Kidney tubule cell (primary cell): ENCODE results near the gene GNG4.
"Not testable (repeated sequence)": the region's sequence is repeated elsewhere in the genome, so short reads cannot be mapped to it uniquely, and the experiment has no call there.

Experiments used
- DNase-seq: peaks from one replicate; pipeline ENCODE4 v3.0.0-alpha.2; 2018; ENCODE audit warnings: low spot score

The GNG4 gene

DNA sequence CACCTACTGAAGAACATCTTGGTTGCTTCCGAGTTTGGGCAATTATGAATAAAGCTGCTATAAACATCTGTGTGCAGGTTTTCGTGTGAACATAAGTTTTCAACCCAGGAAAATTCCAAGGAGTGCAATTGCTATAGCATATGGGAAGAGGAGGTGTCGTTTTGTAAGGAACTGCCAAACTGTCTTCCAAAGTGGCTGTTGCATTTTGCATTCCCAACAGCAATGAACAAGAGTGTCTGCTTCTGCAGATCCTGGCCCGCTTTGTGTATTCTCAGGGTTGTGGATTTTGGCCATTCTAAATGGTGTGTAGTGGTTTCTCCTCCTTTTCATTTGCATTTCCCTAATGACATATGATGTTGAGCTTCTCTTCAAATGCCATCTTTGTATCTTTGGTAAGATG, 23.8 kb downstream of the GNG4 start:
- no peak for DNase-seq

DNA sequence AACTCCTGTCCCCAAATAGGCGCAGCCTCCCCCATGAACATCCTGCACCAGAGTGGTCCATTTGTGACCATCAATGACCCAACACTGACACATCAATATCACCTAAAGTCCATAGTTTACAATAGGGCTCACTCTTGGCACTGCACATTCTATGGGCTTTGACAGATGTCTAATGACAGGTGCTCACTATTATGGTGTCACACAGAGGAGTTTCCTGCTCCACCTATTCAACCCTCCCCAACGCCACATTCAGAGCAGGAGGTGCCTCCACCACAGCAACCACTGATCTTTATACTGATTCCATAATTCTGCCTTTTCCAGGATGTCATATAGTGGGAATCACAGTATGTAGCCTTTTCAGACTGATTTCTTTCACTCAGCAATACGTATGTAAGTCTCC, 24.2 kb downstream of the GNG4 start:
- DNase-seq = no peak

- DNase-seq = peak; percentile 44
These were observed 24.8 kb downstream of the GNG4 start for GRCh38 chr1:235624721-235625333.

GRCh38 chr1:235622936-235623779, 26.4 kb downstream of the GNG4 start:
- DNase-seq = no peak

- not testable (repeated sequence) for DNase-seq
These were observed 30.4 kb downstream of the GNG4 start for GRCh38 chr1:235619149-235619548.

DNA sequence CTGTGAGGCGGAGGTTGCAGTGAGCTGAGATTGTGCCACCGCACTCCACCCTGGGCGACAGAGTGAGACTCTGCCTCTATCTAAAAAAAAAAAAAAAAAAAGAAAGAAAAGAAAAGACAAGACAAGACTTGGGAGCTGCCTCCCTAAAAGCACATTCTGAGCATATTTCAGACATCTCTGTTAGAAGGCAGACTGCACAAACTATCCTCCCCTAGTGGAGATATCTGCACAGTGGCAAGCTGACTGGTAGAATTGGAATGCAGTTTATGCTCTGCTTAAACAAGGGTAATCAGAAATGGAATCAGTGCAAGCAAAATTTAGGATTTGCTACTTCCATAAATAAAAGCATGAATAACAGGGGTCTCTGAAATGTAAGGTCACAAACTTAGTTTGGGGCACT, 31.8 kb downstream of the GNG4 start:
- peak; percentile 17 for DNase-seq

GRCh38 chr1:235617140-235617539, 32.4 kb downstream of the GNG4 start:
- no peak for DNase-seq

DNA sequence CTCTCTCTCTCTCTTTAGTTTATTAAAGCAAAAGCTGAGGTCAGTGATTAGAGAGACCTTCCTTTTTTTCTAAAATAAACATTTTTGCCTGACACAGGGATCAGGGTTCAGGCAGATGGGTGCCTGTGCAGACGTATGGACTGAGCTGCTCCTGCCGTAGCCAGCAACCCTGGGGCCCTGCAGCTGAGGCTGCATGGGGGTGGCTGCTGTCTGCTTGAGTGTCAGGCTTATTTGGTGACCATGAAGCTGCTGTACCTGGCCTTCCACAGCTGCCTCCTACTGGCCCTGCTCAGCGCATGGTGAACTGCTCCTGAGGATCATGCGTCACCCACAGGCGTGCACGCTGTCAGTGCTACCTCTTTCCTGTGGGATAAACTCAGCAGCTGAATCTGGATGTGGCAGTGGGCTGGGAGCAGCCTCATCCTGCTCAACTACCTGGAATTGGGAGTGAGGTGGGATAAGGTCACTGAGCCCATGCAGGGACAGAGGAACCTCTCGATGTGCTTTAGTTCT, 35.1 kb downstream of the GNG4 start:
- DNase-seq = no peak

DNA sequence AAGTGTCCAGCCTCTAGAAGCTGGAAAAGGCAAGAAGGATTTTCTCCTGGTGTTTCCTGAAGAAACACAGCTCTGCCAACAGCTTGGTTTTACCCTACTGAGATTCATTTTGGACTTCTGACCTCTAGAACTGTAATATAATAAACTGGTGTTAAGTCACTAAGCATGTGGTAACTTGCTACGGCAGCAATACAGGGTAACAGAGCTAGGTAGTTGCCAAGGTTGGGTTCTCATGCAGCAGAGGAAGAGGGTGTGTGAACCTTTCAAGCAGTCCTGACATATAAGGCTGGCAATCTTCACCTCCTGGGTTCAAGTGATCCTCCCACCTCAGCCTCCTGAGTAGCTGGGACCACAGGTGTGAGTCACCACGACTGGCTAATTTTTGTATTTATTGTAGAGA, 36.0 kb downstream of the GNG4 start:
- DNase-seq = no peak

DNA sequence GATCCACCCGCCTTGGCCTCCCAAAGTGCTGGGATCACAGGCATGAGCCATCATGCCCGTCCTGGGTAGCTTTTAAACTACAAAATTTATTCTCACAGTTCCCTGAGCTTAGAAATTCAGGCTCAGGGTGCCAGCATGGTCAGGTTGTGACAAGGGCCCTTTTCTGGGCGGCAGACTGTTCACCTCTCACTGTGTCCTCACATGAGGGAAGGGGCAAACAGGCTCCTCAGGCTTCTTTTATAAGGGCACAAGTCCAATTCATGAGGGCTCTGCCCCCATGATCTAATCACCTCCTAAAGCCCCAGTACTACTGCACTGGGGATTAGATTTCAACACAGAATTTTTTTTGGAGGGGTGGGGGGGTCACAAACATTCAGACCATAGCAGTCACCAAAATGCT, 36.8 kb downstream of the GNG4 start:
- DNase-seq = no peak

DNA sequence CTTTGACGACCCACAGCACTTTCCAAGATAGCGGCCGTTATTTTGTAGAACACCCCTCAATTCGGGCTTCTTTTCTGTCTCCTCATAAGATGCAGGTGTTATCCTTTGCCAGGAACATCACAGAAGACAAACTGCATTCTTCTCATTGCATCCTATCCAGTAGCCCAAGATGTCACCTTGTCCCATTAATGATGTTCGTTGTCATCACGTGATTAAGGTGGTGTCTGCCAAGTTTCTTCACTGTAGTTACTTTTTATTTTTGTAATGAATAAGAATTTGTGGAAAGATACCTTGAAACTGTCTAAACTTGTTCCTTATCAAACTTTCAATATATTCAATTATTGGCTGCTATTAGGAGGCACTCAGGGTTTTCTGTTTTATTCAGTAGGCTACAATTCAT, 39.4 kb downstream of the GNG4 start:
- no peak for DNase-seq

- no peak for DNase-seq
These were observed 41.3 kb downstream of the GNG4 start for GRCh38 chr1:235608278-235608677.

DNA sequence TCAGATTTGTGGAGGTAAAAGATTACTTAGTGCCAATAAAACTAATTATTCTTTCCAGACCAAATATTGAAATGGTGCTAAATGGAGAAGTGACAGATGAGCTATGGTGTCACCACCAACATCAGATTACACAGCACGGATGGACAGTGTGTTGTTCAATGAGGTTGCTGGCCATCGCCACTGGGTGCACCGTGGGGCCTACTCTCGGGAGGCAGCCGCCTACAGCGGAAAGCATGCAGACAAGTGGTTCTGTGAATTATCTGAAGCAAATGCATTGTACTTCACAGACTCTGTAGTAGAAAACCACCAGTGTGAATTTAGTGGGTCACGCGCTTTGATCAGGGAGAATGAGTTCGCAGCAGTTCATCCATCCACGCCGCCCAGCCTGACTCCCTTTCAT, 42.3 kb downstream of the GNG4 start:
- no peak for DNase-seq

GRCh38 chr1:235601104-235601503, 48.5 kb downstream of the GNG4 start:
- DNase-seq = peak; percentile 16

- no peak for DNase-seq
These were observed 50.0 kb downstream of the GNG4 start for GRCh38 chr1:235599536-235599935.

- DNase-seq = peak; percentile 17
These were observed 51.6 kb downstream of the GNG4 start for GRCh38 chr1:235597867-235598553.

GRCh38 chr1:235595079-235595478, 54.5 kb downstream of the GNG4 start:
- DNase-seq = no peak

DNA sequence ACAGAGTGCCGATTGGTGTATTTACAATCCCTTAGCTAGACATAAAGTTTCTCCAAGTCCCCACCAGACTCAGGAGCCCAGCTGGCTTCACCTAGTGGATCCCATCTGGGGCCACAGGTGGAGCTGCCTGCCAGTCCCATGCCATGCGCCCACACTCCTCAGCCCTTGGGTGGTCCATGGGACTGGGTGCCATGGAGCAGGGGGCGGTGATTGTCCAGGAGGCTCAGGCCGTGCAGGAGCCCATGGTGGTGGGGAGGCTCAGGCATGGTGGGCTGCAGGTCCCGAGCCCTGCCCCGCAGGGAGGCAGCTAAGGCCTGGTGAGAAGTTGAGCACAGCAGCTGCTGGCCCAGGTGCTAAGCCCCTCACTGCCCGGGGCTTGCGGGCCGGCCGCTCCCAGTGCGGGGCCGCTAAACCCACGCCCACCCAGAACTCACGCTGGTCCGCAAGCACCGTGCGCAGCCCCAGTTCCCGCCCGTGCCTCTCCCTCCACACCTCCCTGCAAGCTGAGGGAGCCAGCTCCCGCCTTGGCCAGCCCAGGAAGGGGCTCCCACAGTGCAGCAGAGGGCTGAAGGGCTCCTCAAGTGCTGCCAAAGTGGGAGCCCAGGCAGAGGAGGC, 55.2 kb downstream of the GNG4 start:
- DNase-seq = not testable (repeated sequence)

DNA sequence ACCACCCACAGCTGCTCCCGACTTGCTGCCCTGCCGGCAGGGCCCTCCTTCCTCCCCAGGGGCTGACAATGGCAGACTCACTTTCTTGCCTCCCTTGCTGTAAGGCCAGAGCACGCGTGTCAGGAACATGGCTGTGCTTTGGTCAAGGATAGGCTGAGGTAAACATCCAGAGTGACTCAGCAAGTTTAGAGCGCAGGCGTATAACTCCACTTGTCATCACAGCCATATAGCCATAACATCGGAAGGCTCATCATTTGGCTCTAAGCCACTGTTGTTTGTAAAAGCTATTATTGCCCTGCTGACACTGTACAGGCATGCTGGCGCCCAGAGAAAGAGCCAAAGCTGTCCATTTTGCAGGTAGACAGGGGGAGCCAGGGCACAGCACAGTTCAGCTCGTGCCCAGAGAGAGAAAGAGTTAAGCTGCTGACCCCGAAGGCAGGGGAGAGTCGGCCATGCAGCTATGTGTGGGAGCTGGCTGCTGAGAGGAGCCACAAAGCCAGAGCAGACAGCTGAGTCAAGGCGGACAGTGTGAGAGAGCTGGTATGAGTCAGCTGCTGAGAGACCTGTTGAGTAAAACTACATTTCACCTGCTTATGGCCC, 60.6 kb downstream of the GNG4 start:
- peak; percentile 53 for DNase-seq

DNA sequence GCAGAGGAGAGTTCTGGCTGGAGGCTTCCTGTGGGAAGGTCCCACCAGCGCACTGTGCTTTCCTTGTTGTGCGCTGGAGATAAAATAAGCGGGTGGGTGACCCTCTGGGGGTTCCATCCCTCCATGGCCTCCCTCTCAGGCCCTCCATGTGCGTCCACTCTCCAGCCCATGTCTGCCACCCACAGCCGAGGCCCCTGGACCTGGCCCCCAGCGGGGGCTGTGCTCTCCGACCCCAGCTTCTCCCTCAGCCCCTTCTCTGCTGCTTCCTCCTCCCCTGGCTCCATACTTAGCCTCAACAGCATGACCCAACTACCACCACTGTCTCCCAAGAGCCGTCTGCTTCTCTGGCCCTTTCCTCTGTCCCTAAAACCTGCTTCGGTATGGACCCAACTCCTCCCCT, 61.4 kb downstream of the GNG4 start:
- no peak for DNase-seq

DNA sequence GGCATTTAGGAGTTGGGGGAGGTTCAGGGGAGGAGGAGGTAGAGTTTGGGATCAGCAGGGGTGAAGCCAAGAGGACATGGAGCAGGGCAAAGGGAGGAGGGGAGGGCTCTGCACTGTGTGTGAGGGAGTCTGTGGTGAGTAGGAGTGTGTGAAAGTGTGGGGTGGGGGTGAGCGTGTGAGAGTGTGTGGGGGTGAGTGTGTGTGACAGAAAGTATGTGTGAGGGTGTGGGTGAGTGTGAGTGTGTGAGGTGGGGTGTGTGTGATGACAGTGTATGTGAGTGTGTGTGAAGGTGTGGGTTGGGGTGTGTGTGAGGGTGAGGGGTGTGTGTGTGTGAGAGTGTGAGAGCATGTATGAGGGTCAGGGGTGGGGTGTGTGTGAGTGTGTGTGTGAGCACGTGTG, 62.6 kb downstream of the GNG4 start:
- DNase-seq = no peak

DNA sequence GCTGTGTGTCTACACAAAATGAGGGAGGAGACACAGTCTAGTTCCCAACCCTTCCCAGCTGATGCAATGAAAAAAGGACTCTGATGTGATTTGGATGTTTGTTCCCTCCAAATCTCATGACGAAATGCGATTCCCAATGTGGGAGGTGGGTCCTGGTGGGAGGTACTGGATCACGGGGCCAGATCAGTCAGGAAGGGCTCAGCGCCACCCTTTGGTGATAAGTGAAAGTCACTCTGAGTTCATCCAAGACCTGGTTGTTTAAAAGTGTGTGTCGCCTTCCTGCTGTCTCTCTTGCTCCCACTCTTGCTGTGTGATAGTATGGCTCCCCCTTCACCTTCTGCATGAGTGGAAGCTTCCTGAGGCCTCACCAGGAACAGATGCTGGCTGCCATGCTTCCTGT, 63.2 kb downstream of the GNG4 start:
- no peak for DNase-seq
